RWPE2 (cell line): ENCODE data around the gene CCL25.

Source experiments
- ATAC-seq: fragments of 200-7000 bp; cut with Tn5 transposase; 3 replicates; pipeline ENCODE4 v1.9.1; 2021; ENCODE audit warnings: low read depth
- DNase-seq: peaks from one replicate; pipeline ENCODE4 v3.0.0-alpha.2; 2020; ENCODE audit warnings: low spot score
- H3K27ac ChIP-seq: fragments of 450-650 bp; 2 replicates; pipeline ENCODE4 v1.5.1; 2017; ENCODE audit warnings: mild to moderate bottlenecking; ENCODE audit not compliant: poor library complexity, severe bottlenecking
- H3K27me3 ChIP-seq: fragments of 250-450 bp; sonication (Bioruptor Pico); 2 replicates; pipeline ENCODE4 v1.5.1; 2021; ENCODE audit warnings: mild to moderate bottlenecking, moderate library complexity; ENCODE audit not compliant: insufficient read depth, poor library complexity, severe bottlenecking
- H3K36me3 ChIP-seq: fragments of 250-450 bp; sonication (Bioruptor Pico); 2 replicates; pipeline ENCODE4 v1.5.1; 2020; ENCODE audit warnings: low read depth, mild to moderate bottlenecking, moderate library complexity
- H3K4me1 ChIP-seq: fragments of 250-450 bp; sonication (Bioruptor Pico); 2 replicates; pipeline ENCODE4 v1.5.1; 2021; ENCODE audit warnings: mild to moderate bottlenecking, moderate library complexity; ENCODE audit not compliant: insufficient read depth, poor library complexity, severe bottlenecking
- H3K4me3 ChIP-seq: fragments of 250-450 bp; sonication (Bioruptor Pico); 2 replicates; pipeline ENCODE4 v1.5.1; 2021; ENCODE audit warnings: mild to moderate bottlenecking, moderate library complexity; ENCODE audit not compliant: severe bottlenecking
- H3K9me3 ChIP-seq: fragments of 250-450 bp; sonication (Bioruptor Pico); 2 replicates; pipeline ENCODE4 v1.5.1; 2021; ENCODE audit warnings: mild to moderate bottlenecking, moderate library complexity; ENCODE audit not compliant: severe bottlenecking
- TF ChIP-seq, protein P1 (sequence below): fragments of 450-650 bp; IDR thresholded peaks from one replicate; pipeline ENCODE4 v1.5.1; 2017; ENCODE audit warnings: mild to moderate bottlenecking, moderate library complexity; ENCODE audit not compliant: poor library complexity, severe bottlenecking

CCL25 gene

DNA sequence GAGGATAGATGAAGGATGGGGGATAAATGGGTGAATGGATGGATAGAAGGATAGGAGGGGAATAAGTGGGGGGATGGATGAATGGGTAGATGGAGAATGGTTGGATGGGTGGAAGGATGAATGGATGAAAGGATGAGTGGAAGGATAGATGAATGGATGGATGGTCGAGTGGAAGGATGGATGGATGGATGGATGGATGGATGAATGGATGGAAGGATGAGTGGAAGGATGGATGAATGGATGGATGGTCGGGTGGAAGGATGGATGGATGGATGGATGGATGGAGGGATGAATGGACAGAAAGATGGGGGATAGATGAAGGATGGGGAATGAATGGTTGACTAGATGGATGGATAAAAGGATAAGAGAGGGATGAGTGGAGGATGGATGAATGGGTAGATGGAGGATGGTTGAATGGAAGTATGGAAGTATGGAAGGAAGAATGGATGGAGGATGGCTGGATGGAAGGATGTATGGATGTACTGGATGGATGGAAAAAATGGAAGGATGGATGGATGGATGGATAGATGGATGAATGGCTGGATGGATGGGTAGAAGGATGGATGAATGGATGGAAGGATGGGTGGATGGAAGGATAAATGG, 54.8 kb downstream of the CCL25 start:
- ATAC-seq (no peak), DNase-seq (no peak)
- TF ChIP-seq, protein P1, sequence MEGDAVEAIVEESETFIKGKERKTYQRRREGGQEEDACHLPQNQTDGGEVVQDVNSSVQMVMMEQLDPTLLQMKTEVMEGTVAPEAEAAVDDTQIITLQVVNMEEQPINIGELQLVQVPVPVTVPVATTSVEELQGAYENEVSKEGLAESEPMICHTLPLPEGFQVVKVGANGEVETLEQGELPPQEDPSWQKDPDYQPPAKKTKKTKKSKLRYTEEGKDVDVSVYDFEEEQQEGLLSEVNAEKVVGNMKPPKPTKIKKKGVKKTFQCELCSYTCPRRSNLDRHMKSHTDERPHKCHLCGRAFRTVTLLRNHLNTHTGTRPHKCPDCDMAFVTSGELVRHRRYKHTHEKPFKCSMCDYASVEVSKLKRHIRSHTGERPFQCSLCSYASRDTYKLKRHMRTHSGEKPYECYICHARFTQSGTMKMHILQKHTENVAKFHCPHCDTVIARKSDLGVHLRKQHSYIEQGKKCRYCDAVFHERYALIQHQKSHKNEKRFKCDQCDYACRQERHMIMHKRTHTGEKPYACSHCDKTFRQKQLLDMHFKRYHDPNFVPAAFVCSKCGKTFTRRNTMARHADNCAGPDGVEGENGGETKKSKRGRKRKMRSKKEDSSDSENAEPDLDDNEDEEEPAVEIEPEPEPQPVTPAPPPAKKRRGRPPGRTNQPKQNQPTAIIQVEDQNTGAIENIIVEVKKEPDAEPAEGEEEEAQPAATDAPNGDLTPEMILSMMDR: no peak
- Histone ChIP-seq H3K4me3 (no peak overlapping the region), H3K4me1 (no peaks in the 10 kb centered on the region), H3K27ac (no peak overlapping the region), H3K9me3 (no peaks in the 10 kb centered on the region), H3K36me3 (no peaks in the 10 kb centered on the region), H3K27me3 (no peaks in the 10 kb centered on the region)

DNA sequence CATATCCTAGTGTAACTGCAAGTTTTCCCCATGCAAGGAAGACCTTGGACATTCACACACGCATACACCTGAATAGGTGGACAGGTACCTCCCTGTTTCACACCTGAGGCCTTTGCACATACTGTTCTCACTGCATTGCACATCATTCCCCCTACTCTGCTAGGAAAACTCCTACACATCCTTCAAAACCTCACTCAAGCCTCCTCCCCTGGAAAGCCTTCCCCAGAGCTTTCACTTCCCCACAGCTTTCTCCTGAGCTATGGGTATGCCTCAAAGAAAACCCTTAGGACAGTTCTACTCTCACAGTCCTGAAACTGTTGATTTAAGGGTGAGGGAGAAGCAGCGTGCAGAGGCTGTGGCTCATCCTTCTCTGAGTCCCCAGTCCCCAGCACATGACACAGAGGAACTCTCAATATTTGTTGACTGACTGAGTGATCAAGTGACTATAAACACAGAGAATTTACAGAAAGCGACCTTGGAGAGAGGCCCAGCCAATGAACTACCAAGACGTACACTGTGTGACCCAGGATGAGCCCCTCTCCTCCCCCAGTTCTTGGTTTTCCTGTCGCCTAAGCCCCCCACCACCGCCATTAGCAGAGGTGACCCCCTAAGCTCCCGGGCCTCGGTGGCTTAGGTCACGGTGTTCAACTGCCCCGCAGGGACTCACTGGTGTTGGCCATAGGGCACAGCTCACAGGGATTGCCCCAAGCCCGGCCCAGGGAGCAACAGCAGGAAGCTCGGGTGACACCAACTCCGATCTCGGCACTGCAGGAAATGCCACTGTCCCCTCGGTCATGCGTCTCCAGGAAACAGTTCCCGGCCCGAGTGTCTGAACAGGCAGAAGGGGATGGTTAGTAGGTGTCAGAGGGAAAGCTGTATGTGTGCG, 56.2 kb downstream of the CCL25 start:
- no peak for DNase-seq
- no peaks in the 10 kb centered on the region for H3K4me1 ChIP-seq
- no peaks in the 10 kb centered on the region for H3K9me3 ChIP-seq
- no peak for ATAC-seq
- TF ChIP-seq, protein P1: no peak
- no peak overlapping the region for H3K27ac ChIP-seq
- H3K36me3 ChIP-seq: no peaks in the 10 kb centered on the region
- H3K4me3 ChIP-seq: no peak overlapping the region
- H3K27me3 ChIP-seq: no peaks in the 10 kb centered on the region

- Histone ChIP-seq H3K4me1 (no peaks in the 10 kb centered on the region), H3K27me3 (no peaks in the 10 kb centered on the region), H3K4me3 (no peak overlapping the region), H3K36me3 (no peaks in the 10 kb centered on the region), H3K27ac (no peak overlapping the region), H3K9me3 (no peaks in the 10 kb centered on the region)
- DNase-seq (no peak), ATAC-seq (no peak)
- TF ChIP-seq, protein P1: no peak
Observed at GRCh38 chr19:8109455-8109854, 56.9 kb downstream of the CCL25 start.

DNA sequence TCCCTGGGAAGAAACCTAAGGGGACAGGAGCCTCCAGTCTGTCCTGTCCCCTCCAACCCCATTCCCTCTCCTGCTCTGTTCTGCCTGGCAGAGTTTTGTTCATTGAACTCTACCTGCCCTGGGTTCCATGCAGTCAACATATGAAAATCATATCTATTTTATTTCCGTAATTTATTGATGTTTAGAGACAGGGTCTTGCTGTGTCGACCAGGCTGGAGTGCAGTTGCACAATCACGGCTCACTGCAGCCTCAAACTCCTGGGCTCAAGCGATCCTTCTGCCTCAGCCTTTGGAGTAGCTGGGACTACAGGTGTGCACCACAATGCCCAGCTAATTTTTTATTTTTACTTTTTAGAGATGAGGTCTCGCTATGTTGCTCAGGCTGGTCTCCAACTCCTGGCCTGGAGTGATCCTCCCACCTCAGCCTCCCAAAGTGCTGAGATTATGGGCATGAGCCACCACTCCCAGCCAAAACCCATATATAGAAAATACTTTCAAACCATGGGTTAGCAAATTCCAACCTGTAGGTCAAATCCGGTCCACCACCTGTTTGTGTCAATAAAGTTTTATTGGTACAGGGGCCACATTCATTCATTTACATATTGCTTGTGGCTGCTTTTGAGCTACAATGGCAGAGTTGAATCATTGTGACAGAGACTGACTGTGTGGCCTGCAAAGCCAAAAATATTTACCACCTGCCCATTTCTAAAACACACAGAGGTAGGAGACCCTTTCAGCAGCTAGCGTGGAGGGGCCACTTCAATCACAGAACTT, 57.5 kb downstream of the CCL25 start:
- H3K4me3 ChIP-seq: no peak overlapping the region
- no peak overlapping the region for H3K27ac ChIP-seq
- TF ChIP-seq, protein P1: no peak
- no peaks in the 10 kb centered on the region for H3K4me1 ChIP-seq
- no peak for DNase-seq
- no peaks in the 10 kb centered on the region for H3K36me3 ChIP-seq
- H3K9me3 ChIP-seq: no peaks in the 10 kb centered on the region
- no peaks in the 10 kb centered on the region for H3K27me3 ChIP-seq
- ATAC-seq: no peak
